Thyroid gland (tissue), 4 donors: Measurements from ENCODE around the gene CRYBA4.

Experiments
- POLR2A ChIP-seq, 2 donors: fragments of 450-650 bp; IDR thresholded peaks; one replicate each; pipeline ENCODE4 v1.6.1; 2017; ENCODE audit warnings: antibody characterized with exemption in 2 of 2, mild to moderate bottlenecking in 2 of 2, moderate library complexity in 1 of 2
- TF ChIP-seq, protein P1 (sequence below), 6 experiments: fragments of 200-600 bp in 3 of 6; fragments of 450-650 bp in 3 of 6; sonication (generic) in 3 of 6; IDR thresholded peaks; one replicate each; pipeline ENCODE4 v1.5.1; 2016 to 2019; ENCODE audit warnings: antibody characterized with exemption in 6 of 6, mild to moderate bottlenecking in 2 of 6, inconsistent platforms in 1 of 6, moderate library complexity in 1 of 6

DNA sequence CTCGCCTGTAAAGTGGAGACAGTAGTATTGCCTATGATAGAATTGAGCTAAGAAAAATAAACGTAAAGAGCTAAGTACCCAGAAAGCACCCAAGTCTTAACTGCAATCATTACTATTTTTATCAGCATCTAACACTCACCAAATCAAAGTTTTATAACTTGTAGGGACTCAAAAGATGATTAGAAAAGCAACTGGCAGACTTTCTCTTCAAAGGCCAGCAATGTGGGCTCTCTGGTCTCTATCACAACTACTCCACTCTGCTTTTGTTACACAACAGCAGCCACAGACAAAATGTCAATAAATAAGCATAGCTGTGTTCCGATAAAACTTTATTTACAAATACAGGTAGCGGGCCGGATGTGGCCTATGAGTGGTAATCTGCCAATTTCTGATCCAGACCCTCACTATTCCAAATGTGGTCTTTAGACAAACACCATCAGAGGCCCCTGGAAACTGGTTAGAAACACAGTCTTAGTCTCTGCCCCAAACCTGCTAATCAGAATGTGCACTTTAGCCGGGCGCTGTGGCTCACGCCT is 40.1 kb upstream of the CRYBA4 start:
- TF ChIP-seq, protein P1, sequence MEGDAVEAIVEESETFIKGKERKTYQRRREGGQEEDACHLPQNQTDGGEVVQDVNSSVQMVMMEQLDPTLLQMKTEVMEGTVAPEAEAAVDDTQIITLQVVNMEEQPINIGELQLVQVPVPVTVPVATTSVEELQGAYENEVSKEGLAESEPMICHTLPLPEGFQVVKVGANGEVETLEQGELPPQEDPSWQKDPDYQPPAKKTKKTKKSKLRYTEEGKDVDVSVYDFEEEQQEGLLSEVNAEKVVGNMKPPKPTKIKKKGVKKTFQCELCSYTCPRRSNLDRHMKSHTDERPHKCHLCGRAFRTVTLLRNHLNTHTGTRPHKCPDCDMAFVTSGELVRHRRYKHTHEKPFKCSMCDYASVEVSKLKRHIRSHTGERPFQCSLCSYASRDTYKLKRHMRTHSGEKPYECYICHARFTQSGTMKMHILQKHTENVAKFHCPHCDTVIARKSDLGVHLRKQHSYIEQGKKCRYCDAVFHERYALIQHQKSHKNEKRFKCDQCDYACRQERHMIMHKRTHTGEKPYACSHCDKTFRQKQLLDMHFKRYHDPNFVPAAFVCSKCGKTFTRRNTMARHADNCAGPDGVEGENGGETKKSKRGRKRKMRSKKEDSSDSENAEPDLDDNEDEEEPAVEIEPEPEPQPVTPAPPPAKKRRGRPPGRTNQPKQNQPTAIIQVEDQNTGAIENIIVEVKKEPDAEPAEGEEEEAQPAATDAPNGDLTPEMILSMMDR (IDR thresholded peaks at IDR 0.05), result no peak
- no peak for TF ChIP-seq POLR2A (IDR thresholded peaks at IDR 0.05)
